ENCODE measurements around the gene TTLL7. TPM values are rescaled to one million over a fixed set of nuclear protein-coding genes. Genes with fewer than 3 reads are reported as not detected.

The TTLL7 gene
- total and polyA plus RNA-seq, 7 donors: 1.1 to 13.0 (median 5.0) TPM

GRCh38 chr1:83978056-83978455, 20.9 kb downstream of the TTLL7 start:
- DNase-seq: no peak
- no peaks in the 10 kb centered on the region for H3K36me3 ChIP-seq (ENCODE audit: insufficient read depth in 1 of 2, low read depth in 1 of 2)
- no peak for TF ChIP-seq CTCF (IDR thresholded peaks at IDR 0.05)
- WGBS, 3 donors: 26 to 42% (median 41%) methylated on average over 1 of the region's 1 CpG
- no peak for ATAC-seq
- H3K4me3 ChIP-seq: no peak overlapping the region
- no peak overlapping the region for H3K27ac ChIP-seq
- no peaks in the 10 kb centered on the region for H3K4me1 ChIP-seq
- H3K27me3 ChIP-seq (ENCODE audit: insufficient read depth in 3 of 3, low read length in 2 of 3): no peaks in the 10 kb centered on the region
- no peaks in the 10 kb centered on the region for H3K9me3 ChIP-seq
- intact Hi-C loops (cut with DNase I): no loop called here

- no peak for TF ChIP-seq CTCF (IDR thresholded peaks at IDR 0.05)
- Histone ChIP-seq H3K4me1 (no peaks in the 10 kb centered on the region), H3K9me3 (no peaks in the 10 kb centered on the region), H3K27ac (no peak overlapping the region), H3K36me3 (ENCODE audit: insufficient read depth in 1 of 2, low read depth in 1 of 2) (no peaks in the 10 kb centered on the region), H3K27me3 (ENCODE audit: insufficient read depth in 3 of 3, low read length in 2 of 3) (no peaks in the 10 kb centered on the region), H3K4me3 (no peak overlapping the region)
- WGBS, 3 donors: 85 to 98% (median 96%) methylated on average over 4 of the region's 4 CpGs
- ATAC-seq: no peak
- intact Hi-C loops (cut with DNase I): no loop called here
- no peak for DNase-seq
Measured at GRCh38 chr1:83976920-83977319, 22.0 kb downstream of the TTLL7 start.

- no peak overlapping the region for H3K27ac ChIP-seq
- H3K36me3 ChIP-seq (ENCODE audit: insufficient read depth in 1 of 2, low read depth in 1 of 2): no peaks in the 10 kb centered on the region
- no peak for TF ChIP-seq CTCF (IDR thresholded peaks at IDR 0.05)
- H3K4me3 ChIP-seq: no peak overlapping the region
- H3K9me3 ChIP-seq: no peaks in the 10 kb centered on the region
- 63 to 74% (median 74%) methylated on average over 1 of the region's 1 CpG for WGBS, 3 donors
- DNase-seq: no peak
- ATAC-seq: no peak
- intact Hi-C loops (cut with DNase I): no loop called here
- peaks cover 5% of the 10 kb centered on the region for H3K4me1 ChIP-seq
- no peaks in the 10 kb centered on the region for H3K27me3 ChIP-seq (ENCODE audit: insufficient read depth in 3 of 3, low read length in 2 of 3)
Measured at GRCh38 chr1:83970802-83971201, 28.1 kb downstream of the TTLL7 start.

- Histone ChIP-seq H3K27ac (no peak overlapping the region), H3K4me3 (no peak overlapping the region), H3K36me3 (ENCODE audit: insufficient read depth in 1 of 2, low read depth in 1 of 2) (no peaks in the 10 kb centered on the region), H3K4me1 (peaks cover 5% of the 10 kb centered on the region), H3K27me3 (ENCODE audit: insufficient read depth in 3 of 3, low read length in 2 of 3) (no peaks in the 10 kb centered on the region), H3K9me3 (no peaks in the 10 kb centered on the region)
- ATAC-seq (no peak), DNase-seq (no peak)
- intact Hi-C loops (cut with DNase I): no loop called here
- no peak for TF ChIP-seq CTCF (IDR thresholded peaks at IDR 0.05)
Measured at GRCh38 chr1:83970114-83970513, 28.8 kb downstream of the TTLL7 start.

GRCh38 chr1:83967336-83967735, 31.6 kb downstream of the TTLL7 start:
- Histone ChIP-seq H3K27ac (no peak overlapping the region), H3K27me3 (ENCODE audit: insufficient read depth in 3 of 3, low read length in 2 of 3) (no peaks in the 10 kb centered on the region), H3K36me3 (ENCODE audit: insufficient read depth in 1 of 2, low read depth in 1 of 2) (no peaks in the 10 kb centered on the region), H3K4me1 (peaks cover 5% of the 10 kb centered on the region), H3K9me3 (no peaks in the 10 kb centered on the region), H3K4me3 (no peak overlapping the region)
- ATAC-seq (no peak), DNase-seq (no peak)
- intact Hi-C loops (cut with DNase I): no loop called here
- no peak for TF ChIP-seq CTCF (IDR thresholded peaks at IDR 0.05)
- 81 to 100% (median 94%) methylated on average over 1 of the region's 1 CpG for WGBS, 3 donors

Measured in psoas muscle (tissue), 8 donors.